ENCODE data around the gene GASK1A.

- TF ChIP-seq MAFK (IDR thresholded peaks at IDR 0.05; ENCODE audit: partially characterized antibody) = no peak
- TF ChIP-seq CTCF (IDR thresholded peaks at IDR 0.05) = no peak
- no peak for TF ChIP-seq EP300 (IDR thresholded peaks at IDR 0.05)
Measured at GRCh38 chr3:43015991-43016865, 37.1 kb downstream of the GASK1A start.

Measured in A549 (cell line).